DND-41 (cell line): ENCODE results near the gene FAM210B.
"Not testable (repeated sequence)": the region's sequence is repeated elsewhere in the genome, so short reads cannot be mapped to it uniquely, and the experiment has no call there.

ENCODE experiments used
- ATAC-seq: fragments of 200-7000 bp; cut with Tn5 transposase; 3 replicates; pipeline ENCODE4 v1.9.1; 2021; ENCODE audit warnings: low read depth; ENCODE audit not compliant: insufficient read depth
- DNase-seq: peaks from one replicate; pipeline ENCODE4 v3.0.0-alpha.2; 2020
- H2AFZ ChIP-seq: 2 replicates; pipeline ENCODE4 v1.6.0; 2012; ENCODE audit warnings: low read depth, low read length
- H3K27ac ChIP-seq: 2 replicates; pipeline ENCODE4 v1.5.1; 2012; ENCODE audit warnings: low read length, inconsistent platforms
- H3K27me3 ChIP-seq: fragments of 200-600 bp; sonication (generic); 2 replicates; pipeline ENCODE4 v1.6.0; 2012; ENCODE audit warnings: low read length, mild to moderate bottlenecking, inconsistent platforms; ENCODE audit not compliant: insufficient read depth, poor library complexity
- H3K36me3 ChIP-seq: 2 replicates; pipeline ENCODE4 v1.5.1; 2012; ENCODE audit warnings: low read length, inconsistent platforms; ENCODE audit not compliant: insufficient read depth
- H3K4me1 ChIP-seq: 2 replicates; pipeline ENCODE4 v1.5.1; 2012; ENCODE audit warnings: mild to moderate bottlenecking, low read length; ENCODE audit not compliant: insufficient read depth
- H3K4me2 ChIP-seq: 2 replicates; pipeline ENCODE4 v1.6.0; 2012; ENCODE audit warnings: mild to moderate bottlenecking, moderate library complexity, low read length, inconsistent platforms; ENCODE audit not compliant: insufficient read depth
- H3K4me3 ChIP-seq, 2 experiments: fragments of 200-600 bp in 1 of 2; shearing (Covaris generic) in 1 of 2; 2 replicates each; pipeline ENCODE4 v1.5.1; 2012 to 2016; ENCODE audit warnings: inconsistent platforms in 2 of 2, low read length in 2 of 2, mild to moderate bottlenecking in 2 of 2, low read depth in 1 of 2, moderate library complexity in 1 of 2
- H3K79me2 ChIP-seq: 2 replicates; pipeline ENCODE4 v1.6.0; 2012; ENCODE audit warnings: low read length, inconsistent platforms; ENCODE audit not compliant: insufficient read depth
- H3K9ac ChIP-seq: 2 replicates; pipeline ENCODE4 v1.6.0; 2012; ENCODE audit warnings: low read depth, mild to moderate bottlenecking, inconsistent platforms, low read length, moderate library complexity
- H3K9me3 ChIP-seq: 2 replicates; pipeline ENCODE4 v1.5.1; 2012; ENCODE audit warnings: low read length, moderate library complexity, mild to moderate bottlenecking, inconsistent platforms; ENCODE audit not compliant: insufficient read depth, severe bottlenecking
- H4K20me1 ChIP-seq: 2 replicates; pipeline ENCODE4 v1.6.0; 2012; ENCODE audit warnings: low read length; ENCODE audit not compliant: insufficient read depth
- EZH2 ChIP-seq: IDR thresholded peaks from 3 replicates; pipeline ENCODE4 v1.6.1; 2012; ENCODE audit warnings: borderline replicate concordance, low read depth, mild to moderate bottlenecking, moderate library complexity, low read length, inconsistent platforms; ENCODE audit not compliant: severe bottlenecking
- TF ChIP-seq, protein P1 (sequence below): IDR thresholded peaks from 2 replicates; pipeline ENCODE4 v1.5.1; 2012; ENCODE audit warnings: borderline replicate concordance, low read length, moderate library complexity, mild to moderate bottlenecking; ENCODE audit not compliant: poor library complexity, severe bottlenecking; ENCODE audit errors: extremely low read depth

Gene FAM210B

GRCh38 chr20:56406910-56407309 is 48.1 kb downstream of the FAM210B start:
- Histone ChIP-seq H3K4me3 (no peak overlapping the region), H3K9me3 (no peaks in the 10 kb centered on the region), H3K27ac (no peak overlapping the region), H3K4me2 (no peak overlapping the region), H3K79me2 (peaks cover 6% of the 10 kb centered on the region), H2AFZ (no peak overlapping the region), H3K4me1 (no peaks in the 10 kb centered on the region), H4K20me1 (peaks cover 19% of the 10 kb centered on the region), H3K36me3 (peaks cover 61% of the 10 kb centered on the region), H3K9ac (no peak overlapping the region), H3K27me3 (no peaks in the 10 kb centered on the region)
- ATAC-seq (no peak), DNase-seq (no peak)
- no peak for TF ChIP-seq EZH2
- TF ChIP-seq, protein P1, sequence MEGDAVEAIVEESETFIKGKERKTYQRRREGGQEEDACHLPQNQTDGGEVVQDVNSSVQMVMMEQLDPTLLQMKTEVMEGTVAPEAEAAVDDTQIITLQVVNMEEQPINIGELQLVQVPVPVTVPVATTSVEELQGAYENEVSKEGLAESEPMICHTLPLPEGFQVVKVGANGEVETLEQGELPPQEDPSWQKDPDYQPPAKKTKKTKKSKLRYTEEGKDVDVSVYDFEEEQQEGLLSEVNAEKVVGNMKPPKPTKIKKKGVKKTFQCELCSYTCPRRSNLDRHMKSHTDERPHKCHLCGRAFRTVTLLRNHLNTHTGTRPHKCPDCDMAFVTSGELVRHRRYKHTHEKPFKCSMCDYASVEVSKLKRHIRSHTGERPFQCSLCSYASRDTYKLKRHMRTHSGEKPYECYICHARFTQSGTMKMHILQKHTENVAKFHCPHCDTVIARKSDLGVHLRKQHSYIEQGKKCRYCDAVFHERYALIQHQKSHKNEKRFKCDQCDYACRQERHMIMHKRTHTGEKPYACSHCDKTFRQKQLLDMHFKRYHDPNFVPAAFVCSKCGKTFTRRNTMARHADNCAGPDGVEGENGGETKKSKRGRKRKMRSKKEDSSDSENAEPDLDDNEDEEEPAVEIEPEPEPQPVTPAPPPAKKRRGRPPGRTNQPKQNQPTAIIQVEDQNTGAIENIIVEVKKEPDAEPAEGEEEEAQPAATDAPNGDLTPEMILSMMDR = no peak

GRCh38 chr20:56409521-56409920 is 50.7 kb downstream of the FAM210B start:
- no peaks in the 10 kb centered on the region for H3K4me1 ChIP-seq
- H3K4me2 ChIP-seq = no peak overlapping the region
- no peak overlapping the region for H3K4me3 ChIP-seq
- no peaks in the 10 kb centered on the region for H3K79me2 ChIP-seq
- no peak overlapping the region for H2AFZ ChIP-seq
- peaks cover 15% of the 10 kb centered on the region; the same call in 1 of the 2 replicates for H4K20me1 ChIP-seq
- H3K27ac ChIP-seq = no peak overlapping the region
- ATAC-seq = no peak
- TF ChIP-seq, protein P1 = no peak
- DNase-seq = no peak
- H3K9me3 ChIP-seq = no peaks in the 10 kb centered on the region
- H3K27me3 ChIP-seq = no peaks in the 10 kb centered on the region
- no peak overlapping the region for H3K9ac ChIP-seq
- peaks cover 37% of the 10 kb centered on the region for H3K36me3 ChIP-seq

GRCh38 chr20:56409956-56410355 is 51.2 kb downstream of the FAM210B start:
- Histone ChIP-seq H2AFZ (no peak overlapping the region), H3K4me2 (no peak overlapping the region), H3K9ac (no peak overlapping the region), H4K20me1 (peaks cover 15% of the 10 kb centered on the region; the same call in 1 of the 2 replicates), H3K4me1 (no peaks in the 10 kb centered on the region), H3K27me3 (no peaks in the 10 kb centered on the region), H3K9me3 (no peaks in the 10 kb centered on the region), H3K4me3 (no peak overlapping the region), H3K27ac (no peak overlapping the region), H3K79me2 (no peaks in the 10 kb centered on the region), H3K36me3 (peaks cover 34% of the 10 kb centered on the region)
- no peak for TF ChIP-seq EZH2
- ATAC-seq (no peak), DNase-seq (no peak)

DNA sequence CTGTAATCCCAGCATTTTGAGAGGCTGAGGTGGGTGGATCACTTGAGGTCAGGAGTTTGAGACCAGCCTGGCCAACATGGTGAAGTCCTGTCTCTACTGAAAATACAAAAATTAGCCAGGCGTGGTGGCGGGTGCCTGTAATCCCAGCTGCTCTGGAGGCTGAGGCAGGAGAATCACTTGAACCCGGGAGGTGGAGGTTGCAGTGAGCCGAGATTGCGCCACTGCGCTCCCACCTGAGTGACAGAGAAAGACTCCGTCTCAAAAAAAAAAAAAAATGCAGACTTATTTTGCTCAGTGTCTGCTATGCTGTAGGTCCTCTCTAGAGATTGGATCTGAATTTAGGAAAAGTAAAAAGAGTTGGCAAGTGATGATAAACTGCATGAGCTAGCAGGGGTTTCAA is 52.5 kb downstream of the FAM210B start:
- peaks cover 20% of the 10 kb centered on the region for H3K36me3 ChIP-seq
- peaks cover 10% of the 10 kb centered on the region; the same call in 1 of the 2 replicates for H4K20me1 ChIP-seq
- ATAC-seq, H3K79me2 ChIP-seq, H3K4me2 ChIP-seq, H3K4me1 ChIP-seq, H3K4me3 ChIP-seq, H3K27me3 ChIP-seq, H2AFZ ChIP-seq, H3K9ac ChIP-seq, DNase-seq, H3K27ac ChIP-seq, H3K9me3 ChIP-seq: not testable (repeated sequence)
